DMS53 treated with DMSO at 0.1 percent for 48 hours (cell line): ENCODE results near the gene CFAP57.
A peak's percentile ranks its signal among the peaks of the same experiment; 100 is the strongest.

Source experiments
- DNase-seq: peaks from one replicate; lab custom pipeline; 2025; ENCODE audit not compliant: unreplicated experiment; lab: John Stamatoyannopoulos, UW

The CFAP57 gene

DNA sequence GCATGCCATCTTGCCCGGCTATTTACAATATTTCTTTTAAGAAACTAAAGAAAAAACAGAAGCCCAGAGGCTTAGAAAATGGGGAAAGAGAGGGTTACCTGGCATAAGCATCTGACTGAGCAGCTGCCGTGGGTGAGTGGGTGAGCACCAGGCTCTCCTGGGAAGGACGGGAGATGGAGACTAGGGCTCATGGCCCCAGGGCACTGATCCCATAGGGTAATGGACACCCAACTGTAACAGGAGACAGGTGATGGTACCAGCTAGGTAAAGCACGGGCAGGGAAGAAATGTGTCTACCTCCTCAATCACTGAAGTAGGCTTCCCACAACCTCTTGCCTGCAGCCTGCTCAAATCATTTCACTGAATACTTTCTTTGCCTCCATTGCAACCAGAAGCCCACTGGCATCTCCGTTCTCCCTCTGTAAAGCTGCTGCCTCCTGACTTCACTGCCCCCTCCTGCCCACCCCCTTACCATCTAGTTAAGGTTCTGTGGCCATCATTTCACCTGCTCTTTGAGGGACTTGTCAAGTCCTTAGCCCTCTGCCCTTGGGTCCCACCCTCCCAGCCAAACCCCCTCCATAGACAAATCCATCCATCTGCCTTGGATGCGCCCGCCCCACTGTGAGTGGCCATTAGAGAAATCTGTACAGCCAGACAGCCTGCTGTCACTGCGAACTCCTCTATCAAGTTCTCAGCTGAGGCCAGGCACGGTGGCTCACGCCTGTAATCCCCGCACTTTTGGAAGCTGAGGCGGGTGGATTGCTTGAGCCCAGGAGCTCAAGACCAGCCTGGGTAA is 103.9 kb downstream of the CFAP57 start:
- DNase-seq: no peak

DNA sequence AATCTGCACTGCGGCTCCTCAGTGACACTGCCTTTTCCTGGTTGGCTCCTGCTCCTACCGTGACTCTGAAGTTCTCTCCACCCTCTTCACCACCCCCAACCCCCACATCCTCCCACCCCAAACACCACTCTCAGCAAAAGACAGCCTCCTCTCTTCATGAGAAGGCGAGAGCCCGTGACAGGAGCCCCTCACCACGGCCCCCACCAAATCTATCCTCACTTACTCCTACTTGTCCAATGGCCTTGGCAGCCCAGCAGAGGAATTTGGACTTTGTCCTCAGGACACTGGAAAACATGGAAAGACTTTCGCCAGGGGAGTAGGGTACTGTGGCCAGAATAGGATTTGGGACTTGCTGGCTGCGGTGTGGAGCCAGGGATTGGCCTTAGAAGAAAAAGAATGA is 104.5 kb downstream of the CFAP57 start:
- no peak for DNase-seq

DNA sequence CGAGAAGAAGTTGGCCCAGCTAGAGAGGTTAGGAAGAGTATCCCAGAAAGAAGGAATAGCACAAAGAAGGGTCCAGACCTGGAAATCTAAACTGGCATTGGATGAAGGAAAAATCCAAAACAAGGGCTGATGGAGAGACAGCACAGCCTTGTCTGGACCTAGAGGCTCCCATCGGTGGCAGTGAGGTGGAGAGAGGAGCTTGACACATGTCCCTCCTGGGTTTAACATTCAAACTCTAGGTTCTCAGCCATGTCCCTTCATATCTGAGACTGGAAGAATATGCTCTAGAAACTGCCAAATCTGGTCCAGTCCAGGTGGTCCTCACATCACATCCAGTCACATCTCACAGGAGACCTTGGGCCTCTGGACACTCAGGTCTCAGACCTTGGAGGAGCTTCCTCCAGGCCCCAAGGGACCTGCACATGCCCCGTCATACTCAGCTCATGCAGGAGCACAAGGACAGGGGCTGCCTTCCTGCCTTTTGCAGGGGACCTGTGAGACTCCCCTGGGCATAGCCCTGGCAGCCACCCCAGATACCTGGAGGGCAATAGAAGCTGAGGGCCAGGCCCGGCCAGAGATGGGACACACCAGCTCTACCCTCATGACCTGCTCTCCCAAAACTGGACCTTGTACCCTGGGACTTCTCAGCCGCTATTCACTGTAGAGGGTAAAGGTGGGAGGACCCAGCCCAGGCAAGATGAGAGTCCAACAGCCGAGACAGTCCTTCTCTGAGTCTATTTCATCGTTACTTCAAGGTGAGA is 105.2 kb downstream of the CFAP57 start:
- no peak for DNase-seq

DNA sequence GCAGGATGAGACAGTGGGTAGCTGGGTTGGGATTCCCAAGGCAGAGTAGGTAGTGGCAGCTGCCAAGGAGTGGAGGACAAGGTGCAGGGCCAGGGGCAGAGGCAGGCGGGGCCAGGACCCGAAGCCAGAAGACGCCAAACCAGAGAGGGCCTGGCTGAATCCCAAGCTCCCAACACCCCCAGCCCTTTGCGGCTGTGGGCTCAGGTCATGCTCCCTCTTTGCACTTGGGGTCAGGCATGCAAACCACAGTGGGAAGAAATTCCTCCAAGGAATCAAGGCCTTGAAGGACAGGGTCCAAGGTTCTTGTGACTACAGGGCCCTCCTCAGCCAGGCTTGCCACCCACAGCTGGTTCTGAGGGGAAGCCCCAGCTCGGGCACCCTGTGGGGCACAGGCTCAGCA is 107.0 kb downstream of the CFAP57 start:
- no peak for DNase-seq

DNA sequence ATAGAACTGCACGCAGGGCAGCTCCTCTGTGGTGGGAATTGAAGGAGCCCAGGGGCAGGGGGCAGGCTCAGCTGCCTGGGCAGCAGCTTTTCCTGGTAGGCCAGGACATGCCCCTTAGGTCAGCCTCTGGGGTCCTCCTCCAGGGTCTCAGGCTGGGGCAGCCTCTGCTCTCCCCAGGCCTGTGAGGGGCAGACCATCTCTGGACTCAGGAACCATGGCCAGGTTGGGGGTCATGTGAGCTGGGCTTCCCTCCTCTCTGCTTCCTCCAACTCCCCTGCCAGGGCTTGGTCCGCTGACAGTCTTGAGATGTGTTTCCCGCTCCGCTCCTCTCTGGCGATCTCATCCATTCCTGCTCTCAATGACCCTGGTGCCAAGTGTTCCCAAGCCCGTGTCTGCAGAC is 107.5 kb downstream of the CFAP57 start:
- no peak for DNase-seq

DNA sequence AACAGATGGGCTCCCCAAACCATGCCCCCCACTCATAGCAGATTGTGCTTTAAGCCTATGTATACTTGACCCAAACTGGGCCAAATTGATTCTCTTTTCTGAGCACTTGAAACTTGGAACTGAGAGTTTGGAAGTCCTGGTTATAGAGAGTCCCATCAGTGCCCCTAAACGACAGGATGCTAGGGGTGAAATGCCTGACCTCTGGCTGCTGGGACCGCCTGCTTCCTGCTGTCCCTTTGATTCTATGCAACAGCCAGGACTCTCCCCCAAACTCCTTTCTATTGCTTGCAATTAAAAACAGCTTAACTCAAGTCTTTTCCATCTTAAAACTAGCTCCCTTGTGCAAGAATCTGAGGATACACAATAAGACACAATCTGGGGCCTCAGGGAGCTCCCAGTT is 108.6 kb downstream of the CFAP57 start:
- DNase-seq: no peak

DNA sequence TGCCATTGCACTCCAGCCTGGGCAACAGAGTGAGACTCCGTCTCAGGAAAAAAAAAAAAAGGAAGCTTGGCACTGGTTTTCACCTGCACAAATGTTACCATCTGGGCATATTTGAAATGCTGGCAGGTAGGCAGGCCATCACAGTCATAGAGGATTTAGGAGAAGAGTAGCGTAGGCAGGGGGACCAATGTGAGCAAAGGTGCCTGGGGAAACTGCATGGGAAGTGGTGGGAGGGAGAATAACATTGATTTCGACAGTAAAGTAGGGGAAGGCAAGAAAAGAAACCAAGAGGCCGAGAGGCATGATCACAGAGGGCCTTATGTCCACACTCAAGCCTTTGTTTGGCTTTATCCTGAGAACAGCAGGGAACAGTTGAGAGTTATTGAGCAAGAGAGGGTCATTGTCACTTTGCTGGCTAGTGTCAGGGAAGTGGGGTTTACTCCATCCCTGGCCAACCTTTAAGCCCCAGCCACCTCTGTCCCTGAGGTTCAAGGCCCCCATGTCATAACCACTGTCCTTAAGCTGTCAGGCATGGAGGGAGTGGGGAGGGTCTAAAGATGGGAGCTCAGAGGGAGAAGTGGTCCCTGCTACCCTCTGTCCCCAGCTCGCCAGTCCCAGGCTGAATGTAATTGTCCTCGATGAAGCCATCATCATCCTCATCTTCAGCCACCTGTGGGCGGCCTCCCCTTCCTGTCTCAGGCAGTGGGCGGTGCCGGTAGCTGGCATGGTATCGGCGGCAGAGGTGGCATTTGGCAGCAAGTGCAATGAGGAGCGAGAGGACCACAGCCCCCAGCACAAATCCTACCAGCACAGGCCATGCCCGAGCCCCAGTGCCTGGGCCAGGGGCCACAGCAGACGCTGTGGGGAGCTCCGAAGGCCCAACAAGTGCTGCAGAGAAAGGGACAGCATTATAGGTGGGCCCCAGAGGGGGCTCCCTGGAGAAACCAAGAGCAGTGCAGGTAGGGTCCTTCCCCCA is 110.4 kb downstream of the CFAP57 start:
- no peak for DNase-seq

DNA sequence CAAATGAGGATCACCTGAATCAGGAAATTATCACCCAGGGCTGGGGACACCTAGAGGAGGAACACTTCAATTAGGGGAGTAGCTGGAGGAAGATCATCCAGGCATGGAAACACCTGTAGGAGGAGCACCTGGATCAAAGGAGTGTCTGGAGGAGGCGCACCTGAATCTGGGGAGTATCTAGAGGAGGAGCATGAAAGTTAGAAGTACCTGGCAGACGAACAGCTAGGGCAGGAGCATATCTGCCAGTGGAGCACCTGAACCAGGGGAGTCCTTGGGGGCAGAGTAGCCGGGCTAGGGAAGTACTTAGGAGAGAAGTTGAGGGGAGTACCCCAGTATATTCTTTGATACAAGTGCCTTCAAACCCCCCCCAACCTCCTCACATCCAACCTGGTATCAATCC is 111.9 kb downstream of the CFAP57 start:
- DNase-seq: no peak

DNA sequence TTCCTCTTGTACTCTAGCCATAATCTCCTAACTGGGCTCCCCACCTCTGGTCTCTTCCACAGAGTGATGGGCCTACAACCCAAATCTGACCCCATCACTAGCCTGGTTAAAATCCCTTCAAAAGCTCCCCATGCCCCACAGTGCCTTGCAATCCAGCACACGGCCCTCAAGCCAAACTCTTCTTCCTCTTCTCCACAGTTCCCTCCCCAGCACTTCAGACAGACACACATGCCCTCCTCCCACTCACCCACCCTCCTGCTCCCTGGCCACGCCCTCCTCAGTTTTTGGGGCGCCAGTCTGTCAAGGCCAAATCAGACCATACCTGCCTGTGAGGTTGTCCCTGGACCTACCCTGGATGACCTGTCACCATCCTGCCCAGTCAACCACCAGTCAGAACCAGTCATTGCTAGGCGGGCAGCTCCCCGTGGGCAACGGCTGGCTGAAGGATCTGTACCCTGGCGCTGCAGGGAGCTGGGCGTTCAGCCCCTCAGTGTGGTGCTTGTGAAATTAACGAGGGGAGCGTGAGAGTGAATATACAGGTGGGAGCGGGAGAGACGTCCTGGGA is 112.5 kb downstream of the CFAP57 start:
- peak; percentile 40 for DNase-seq

DNA sequence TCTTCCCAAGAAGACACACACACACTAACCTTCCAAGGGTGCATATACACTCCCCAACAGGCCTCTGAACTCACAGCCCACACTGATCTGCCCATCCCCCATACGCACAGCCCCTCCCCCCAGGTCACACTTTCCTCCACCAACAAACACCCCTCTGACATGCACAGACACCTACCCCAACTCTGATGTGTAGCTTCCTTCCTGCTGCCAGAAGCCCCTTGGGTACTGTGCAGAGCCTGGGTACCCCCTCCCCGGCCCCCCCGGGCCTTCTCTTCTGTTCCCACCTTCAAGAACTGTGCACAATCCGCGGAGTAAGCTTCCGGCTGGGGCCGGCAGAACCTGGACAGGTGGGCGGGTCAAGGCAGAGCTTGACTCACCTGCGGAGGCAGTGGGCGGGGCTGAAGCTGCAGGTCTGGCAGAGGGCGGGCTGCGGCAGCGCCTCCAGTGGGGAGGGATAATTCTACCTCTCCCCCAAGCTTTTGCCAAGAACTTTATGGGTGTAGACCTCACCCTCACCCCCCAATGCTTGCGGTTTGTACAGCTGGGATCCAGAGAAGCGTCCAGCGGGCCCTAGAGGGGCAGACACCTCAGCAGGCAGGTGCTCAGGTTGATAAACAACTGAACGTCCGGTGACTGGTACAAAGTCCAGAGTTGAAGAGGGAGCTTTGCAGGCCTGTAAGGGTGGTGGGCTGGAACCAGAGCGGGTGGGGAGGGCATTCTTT is 113.3 kb downstream of the CFAP57 start, which contains the start of gene C1orf210:
Gene C1orf210 (minus strand): TSS at position 313 of the 722 bp plus-strand sequence. CDS start 2,311 bp downstream, outside the sequence.
- peak; percentile 95 for DNase-seq

DNA sequence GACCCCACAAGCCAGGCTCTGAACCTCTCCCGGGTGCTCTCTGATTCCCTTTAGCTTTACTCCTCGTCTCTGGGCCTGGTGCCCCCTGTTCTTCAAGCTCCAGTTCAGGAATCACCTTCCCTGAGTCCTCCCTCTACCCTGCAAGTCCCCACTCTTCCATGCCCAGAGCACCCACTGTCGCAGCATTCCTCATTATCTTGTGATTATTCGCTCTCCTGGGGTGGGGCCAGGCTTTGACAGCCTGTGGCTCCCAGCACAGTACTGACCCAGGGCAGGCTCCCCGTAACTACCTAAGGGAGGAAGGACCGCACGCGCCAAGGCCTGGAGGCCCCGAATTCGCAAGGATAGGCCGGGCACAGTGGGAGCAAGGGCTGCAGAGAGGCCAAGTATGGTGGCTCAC is 114.0 kb downstream of the CFAP57 start:
- DNase-seq: no peak

DNA sequence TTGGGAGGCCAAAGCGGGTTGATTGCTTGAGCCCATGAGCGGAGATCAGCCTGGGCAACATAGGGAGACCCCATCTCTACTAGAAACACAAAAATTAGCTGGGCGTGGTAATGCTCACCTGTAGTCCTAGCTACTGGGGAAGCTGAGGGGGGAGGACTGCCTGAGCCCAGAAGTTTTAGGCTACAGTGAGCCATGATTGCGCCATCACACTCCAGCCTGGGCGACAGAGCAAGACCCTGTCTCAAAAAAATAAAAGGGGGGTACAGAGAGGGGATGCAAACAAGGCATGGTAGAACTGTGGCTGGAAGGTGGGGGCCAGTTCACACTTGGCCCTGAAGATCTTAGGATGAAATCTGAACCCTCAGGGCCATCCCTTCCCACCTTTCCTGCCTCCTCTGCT is 114.4 kb downstream of the CFAP57 start:
- no peak for DNase-seq

DNA sequence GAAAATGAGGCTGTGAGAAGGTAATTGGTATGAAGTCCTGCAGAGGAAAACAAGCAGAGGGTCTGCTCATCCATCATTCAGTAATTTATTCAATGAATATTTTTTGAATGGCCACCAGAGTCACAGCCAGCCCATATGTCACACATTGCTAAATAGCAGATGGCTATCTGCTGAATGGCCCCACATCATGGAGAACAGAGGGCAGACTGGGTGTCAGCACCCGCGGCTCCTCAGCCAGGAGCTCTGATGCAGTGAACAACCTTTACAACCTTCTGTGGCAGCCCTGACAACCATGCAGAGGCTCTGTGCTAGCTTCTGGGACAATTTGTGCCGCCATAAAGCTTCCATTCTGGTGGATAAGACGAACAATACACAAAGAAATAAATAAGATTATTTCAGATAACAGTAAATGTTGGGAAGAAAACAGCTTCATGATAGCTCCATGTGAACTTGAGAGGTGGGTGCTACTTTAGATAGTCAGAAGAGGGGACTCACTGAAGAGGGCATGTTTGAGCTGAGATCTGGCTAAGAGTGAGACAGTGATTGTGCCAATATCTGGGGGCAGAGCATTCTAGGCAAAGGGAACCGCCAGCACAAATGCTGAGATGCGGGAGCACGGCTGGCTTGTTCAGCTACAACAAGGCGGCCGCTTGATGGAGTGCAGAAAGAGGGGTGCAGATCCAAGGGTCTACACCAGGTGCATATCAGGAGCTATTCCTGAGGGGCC is 116.1 kb downstream of the CFAP57 start:
- DNase-seq: no peak

DNA sequence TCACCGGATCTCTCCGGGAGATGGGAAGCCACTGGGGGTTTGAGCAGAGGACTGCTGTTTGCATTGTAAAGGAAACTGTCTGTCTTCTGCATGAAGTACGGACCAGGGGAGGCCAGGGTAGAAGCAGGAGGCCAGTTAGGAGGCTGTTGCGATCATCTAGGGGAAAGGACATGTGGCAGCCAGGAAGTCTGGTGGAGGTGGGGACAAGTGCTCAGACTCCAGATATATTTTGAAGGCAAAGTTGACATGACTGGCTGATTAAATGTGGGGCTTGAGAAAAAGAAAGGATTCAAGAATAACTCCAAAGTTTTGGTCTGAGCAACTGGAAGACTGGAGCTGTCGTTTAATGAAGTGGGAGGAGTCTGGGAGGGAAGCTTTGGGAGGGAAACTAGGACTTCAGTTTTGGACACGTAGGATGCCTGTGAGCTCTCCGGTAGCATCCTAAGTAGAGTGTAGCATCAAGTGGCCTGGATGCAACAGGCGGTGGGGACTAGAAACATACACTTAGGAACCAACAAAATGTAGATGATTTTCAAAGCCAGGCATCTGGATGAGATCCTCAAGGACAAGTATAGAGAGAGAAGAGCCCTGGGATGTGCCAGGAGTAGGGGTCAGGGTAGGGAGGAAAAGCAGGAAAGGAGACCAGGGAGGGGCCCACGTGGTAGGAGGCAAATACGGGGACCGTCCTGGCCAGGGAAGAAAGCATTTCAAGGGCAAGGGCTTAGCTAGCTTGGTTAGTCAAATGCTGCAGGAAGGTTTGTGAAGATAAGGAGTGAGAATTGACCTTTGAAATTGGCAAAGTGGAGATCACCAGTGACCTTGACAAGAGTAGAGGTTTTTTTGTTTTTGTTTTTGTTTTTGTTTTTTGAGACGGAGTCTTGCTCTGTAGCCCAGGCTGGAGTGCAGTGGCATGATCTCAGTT is 116.9 kb downstream of the CFAP57 start:
- DNase-seq: no peak

DNA sequence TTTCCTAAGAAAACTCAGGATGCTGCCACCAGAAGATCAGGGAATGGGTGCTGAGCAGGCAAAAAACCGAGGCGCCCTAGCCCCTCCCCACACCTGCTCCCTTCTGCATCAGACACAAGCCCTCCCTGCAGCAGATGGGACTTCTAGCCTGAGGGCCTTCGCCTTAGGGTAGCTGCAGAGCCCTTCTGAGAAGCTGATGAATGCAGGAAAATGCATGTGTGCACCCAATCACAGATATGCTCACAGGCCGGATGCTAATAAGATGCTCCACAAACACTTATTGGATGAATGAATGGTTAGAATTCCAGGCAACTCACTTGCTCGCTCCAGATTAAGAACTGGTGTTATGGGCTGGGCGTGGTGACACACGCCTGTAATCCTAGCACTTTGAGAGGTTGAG is 120.1 kb downstream of the CFAP57 start:
- no peak for DNase-seq

DNA sequence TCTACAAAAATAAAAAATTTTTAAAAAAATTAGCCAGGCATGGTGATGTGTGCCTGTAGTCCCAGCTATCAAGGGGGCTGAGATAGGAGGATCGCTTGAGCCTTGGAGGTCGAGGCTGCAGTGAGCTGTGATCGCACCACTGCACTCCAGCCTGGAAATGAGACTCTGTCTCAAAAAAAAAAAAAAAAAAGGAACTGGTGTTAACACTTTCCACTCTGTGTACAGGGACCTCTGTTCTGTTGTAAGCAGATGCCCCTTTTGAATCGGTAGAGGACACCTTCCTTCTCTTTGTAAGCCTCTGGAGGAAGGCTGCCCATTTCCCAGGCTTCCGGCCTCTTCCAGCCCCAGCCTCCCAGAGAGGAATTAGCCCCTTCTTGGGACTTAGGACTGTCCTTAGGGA is 120.5 kb downstream of the CFAP57 start:
- no peak for DNase-seq

DNA sequence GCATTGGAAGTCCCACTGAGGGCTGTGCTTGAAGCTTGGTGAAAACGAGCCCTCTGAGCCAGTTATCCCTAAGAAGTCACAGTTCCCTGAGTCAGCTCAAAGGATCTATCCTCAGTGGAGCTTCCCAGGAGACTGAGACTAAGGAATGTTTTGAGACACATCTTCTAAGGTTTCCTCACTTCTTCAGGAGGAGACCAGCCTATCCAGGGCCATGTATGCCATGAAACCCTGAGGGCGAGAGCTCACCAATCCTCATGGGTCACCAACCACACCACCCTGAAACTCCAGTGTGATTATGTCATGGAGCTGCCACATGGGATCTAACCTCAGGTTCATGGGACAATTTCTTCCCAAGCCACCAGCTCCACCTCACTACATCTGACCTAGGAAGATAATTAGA is 121.0 kb downstream of the CFAP57 start:
- DNase-seq: no peak
